H1 (cell line): Measurements from ENCODE around the gene ASAH2B. TPM values are rescaled to one million over a fixed set of nuclear protein-coding genes. Genes with fewer than 3 reads are reported as not detected.
"Not testable (repeated sequence)": the region's sequence is repeated elsewhere in the genome, so short reads cannot be mapped to it uniquely, and the experiment has no call there.

Experiments used
- CTCF ChIA-PET: fragments of 300-600 bp; sonication (Branson Sonifier 250); formaldehyde crosslinking; loops from one replicate; lab custom pipeline; 2021; ENCODE audit not compliant: partially characterized antibody; lab: Charles Lee
- POLR2A ChIA-PET: fragments of 300-600 bp; sonication (Branson Sonifier 250); formaldehyde crosslinking; loops from one replicate; lab custom pipeline; 2021; ENCODE audit warnings: inconsistent platforms; ENCODE audit not compliant: partially characterized antibody; lab: Charles Lee
- DNase-seq, 2 experiments: peaks; one replicate each; pipeline versions ENCODE4 v3.0.0 to v3.0.0-alpha.2; 2010 to 2022; ENCODE audit warnings: low spot score in 2 of 2, low read depth in 1 of 2, mixed read lengths in 1 of 2
- FAIRE-seq: peaks from 2 replicates; lab custom pipeline; 2011; peaks lifted over from hg19 to GRCh38; lab: Jason Lieb, UNC
- H2AFZ ChIP-seq: 2 replicates; pipeline ENCODE4 v1.8.1; 2012; ENCODE audit warnings: low read length, inconsistent platforms
- H2AK5ac ChIP-seq: 2 replicates; pipeline ENCODE4 v1.6.1; 2013; ENCODE audit warnings: low read depth, low read length
- H2BK120ac ChIP-seq: replicated peaks from 2 replicates; pipeline ENCODE3; 2013; ENCODE audit warnings: low read depth, low read length, inconsistent platforms
- H2BK12ac ChIP-seq: 2 replicates; pipeline ENCODE4 v1.6.1; 2013; ENCODE audit warnings: low read depth, low read length
- H2BK15ac ChIP-seq: 2 replicates; pipeline ENCODE4 v1.6.1; 2013; ENCODE audit warnings: low read length
- H2BK20ac ChIP-seq: 2 replicates; pipeline ENCODE4 v1.6.1; 2013; ENCODE audit warnings: low read length
- H2BK5ac ChIP-seq: 2 replicates; pipeline ENCODE4 v1.6.1; 2013; ENCODE audit warnings: low read depth, low read length
- H3K14ac ChIP-seq: 2 replicates; pipeline ENCODE4 v1.6.1; 2013; ENCODE audit warnings: inconsistent platforms; ENCODE audit not compliant: insufficient read length
- H3K18ac ChIP-seq: 2 replicates; pipeline ENCODE4 v1.6.1; 2013; ENCODE audit warnings: low read length; ENCODE audit errors: extremely low read depth
- H3K23ac ChIP-seq: 2 replicates; pipeline ENCODE4 v1.6.1; 2013; ENCODE audit warnings: inconsistent platforms; ENCODE audit not compliant: insufficient read length
- H3K23me2 ChIP-seq: 2 replicates; pipeline ENCODE4 v1.6.1; 2013; ENCODE audit warnings: low read depth, low read length
- H3K27ac ChIP-seq: 2 replicates; pipeline ENCODE4 v1.6.1; 2011; ENCODE audit warnings: low read depth, low read length, inconsistent platforms
- H3K27me3 ChIP-seq, 4 experiments: replicated peaks in 1 of 4; 1 replicate in 1 of 4; 2 replicates in 3 of 4; pipeline versions ENCODE4 v1.6.1 to v1.8.1; 2011 to 2013; ENCODE audit warnings: low read length in 3 of 4, mild to moderate bottlenecking in 3 of 4, inconsistent platforms in 2 of 4, mixed read lengths in 2 of 4, moderate library complexity in 1 of 4; ENCODE audit not compliant: control insufficient read depth in 3 of 4, insufficient read depth in 3 of 4; ENCODE audit errors: extremely low read depth in 1 of 4
- H3K36me3 ChIP-seq, 4 experiments: 2 replicates each; pipeline versions ENCODE4 v1.6.1 to v1.8.1; 2011 to 2013; ENCODE audit warnings: mild to moderate bottlenecking in 4 of 4, low read length in 3 of 4, moderate library complexity in 2 of 4, control low read depth in 1 of 4, inconsistent platforms in 1 of 4; ENCODE audit not compliant: insufficient read depth in 4 of 4, control insufficient read depth in 2 of 4
- H3K4ac ChIP-seq: replicated peaks from 2 replicates; pipeline ENCODE3; 2013; ENCODE audit warnings: low read length, low read depth, mixed read lengths, inconsistent platforms; ENCODE audit not compliant: insufficient read length
- H3K4me1 ChIP-seq, 4 experiments: replicated peaks in 1 of 4; 1 replicate in 1 of 4; 2 replicates in 3 of 4; pipeline versions ENCODE4 v1.6.1 to v1.8.1; 2011 to 2013; ENCODE audit warnings: low read length in 3 of 4, inconsistent platforms in 2 of 4, mixed read lengths in 1 of 4; ENCODE audit not compliant: insufficient read depth in 4 of 4, control insufficient read depth in 3 of 4
- H3K4me2 ChIP-seq, 2 experiments: 2 replicates each; pipeline versions ENCODE4 v1.6.1 to v1.8.1; 2011 to 2013; ENCODE audit warnings: low read depth in 2 of 2, low read length in 2 of 2, control low read depth in 1 of 2, inconsistent platforms in 1 of 2, mild to moderate bottlenecking in 1 of 2; ENCODE audit not compliant: insufficient read depth in 1 of 2
- H3K4me3 ChIP-seq, 4 experiments: fragments of 200-600, 300-600 bp in 1 of 4; sonication (generic), shearing (Covaris generic), sonication (Bioruptor Twin) in 1 of 4; 2 replicates each; pipeline versions ENCODE4 v1.5.1 to v1.8.1; 2011 to 2016; ENCODE audit warnings: low read length in 4 of 4, low read depth in 3 of 4, control low read depth in 2 of 4, inconsistent platforms in 2 of 4, mild to moderate bottlenecking in 2 of 4, mixed read lengths in 1 of 4, moderate library complexity in 1 of 4; ENCODE audit not compliant: insufficient read depth in 2 of 4; ENCODE audit errors: extremely low read depth in 1 of 4
- H3K56ac ChIP-seq: replicated peaks from 2 replicates; pipeline ENCODE3; 2013; ENCODE audit warnings: low read depth, mild to moderate bottlenecking, mixed read lengths, low read length, inconsistent platforms; ENCODE audit not compliant: insufficient read length
- H3K79me1 ChIP-seq: 2 replicates; pipeline ENCODE4 v1.6.1; 2013; ENCODE audit warnings: low read depth, low read length, control low read depth
- H3K79me2 ChIP-seq, 2 experiments: 2 replicates each; pipeline versions ENCODE4 v1.6.1 to v1.8.1; 2012 to 2013; ENCODE audit warnings: low read length in 2 of 2, mild to moderate bottlenecking in 2 of 2, inconsistent platforms in 1 of 2; ENCODE audit not compliant: insufficient read depth in 2 of 2, control insufficient read depth in 1 of 2
- H3K9ac ChIP-seq, 4 experiments: replicated peaks in 1 of 4; 1 replicate in 1 of 4; 2 replicates in 3 of 4; pipeline versions ENCODE4 v1.6.1 to v1.8.1; 2011 to 2013; ENCODE audit warnings: low read depth in 3 of 4, low read length in 3 of 4, control low read depth in 2 of 4, mild to moderate bottlenecking in 2 of 4, moderate library complexity in 2 of 4, inconsistent platforms in 1 of 4; ENCODE audit errors: extremely low read depth in 1 of 4
- H3K9me3 ChIP-seq, 2 experiments: 2 replicates each; pipeline versions ENCODE4 v1.6.1 to v1.8.1; 2012 to 2013; ENCODE audit warnings: mild to moderate bottlenecking in 2 of 2, moderate library complexity in 2 of 2, control low read depth in 1 of 2, inconsistent platforms in 1 of 2, low read depth in 1 of 2, low read length in 1 of 2, mixed read lengths in 1 of 2; ENCODE audit not compliant: insufficient read depth in 2 of 2
- H4K20me1 ChIP-seq, 2 experiments: replicated peaks in 1 of 2; 2 replicates each; pipeline versions ENCODE3 to v1.8.1; 2011 to 2013; ENCODE audit warnings: inconsistent platforms in 2 of 2, low read length in 2 of 2, mild to moderate bottlenecking in 1 of 2; ENCODE audit not compliant: insufficient read depth in 2 of 2, control insufficient read depth in 1 of 2
- H4K5ac ChIP-seq: 2 replicates; pipeline ENCODE4 v1.6.1; 2013; ENCODE audit warnings: low read length, low read depth, mixed read lengths, inconsistent platforms; ENCODE audit not compliant: insufficient read length
- H4K8ac ChIP-seq: 2 replicates; pipeline ENCODE4 v1.8.0; 2013; ENCODE audit warnings: mild to moderate bottlenecking, moderate library complexity, low read length, inconsistent platforms; ENCODE audit not compliant: insufficient read depth; ENCODE audit errors: extremely low read depth
- H4K91ac ChIP-seq: replicated peaks from 2 replicates; pipeline ENCODE3; 2013; ENCODE audit warnings: low read length, mixed read lengths, inconsistent platforms; ENCODE audit not compliant: insufficient read length
- WGBS, 2 experiments: shearing (Covaris generic) in 1 of 2; methylation state at CpG; one replicate each; pipeline versions ENCODE4 v1.1.6 to v1.1.7; 2013 to 2015; ENCODE audit warnings: low lambda C conversion rate in 2 of 2, mixed read lengths in 2 of 2, inconsistent platforms in 1 of 2, low coverage in 1 of 2, missing lambda C conversion rate in 1 of 2; ENCODE audit not compliant: insufficient replicate concordance in 2 of 2, insufficient coverage in 1 of 2, insufficient read length in 1 of 2; ENCODE audit errors: extremely low coverage in 1 of 2, missing lambda C conversion rate in 1 of 2; 5-methylcytosine and 5-hydroxymethylcytosine counted together
- polyA plus RNA-seq, 7 experiments: library from polyadenylated mRNA; depleted of rRNA in 3 of 7; stranded (reverse) in 5 of 7; unstranded in 2 of 7; fragments of >200 nt in 5 of 7; fragments of 200-250 nt in 2 of 7; gene quantifications; 1 replicate in 5 of 7; 2 replicates in 1 of 7; 4 replicates in 1 of 7; pipeline versions ENCODE4 v1.2.1 to v1.2.3, GENCODE V29; 2011 to 2013; ENCODE audit warnings: missing spikeins in 2 of 7, mixed read lengths in 2 of 7
- total RNA-seq: library from RNA; stranded (reverse); fragmentation: NEBNext Ultra II Directional; extraction: Animal tissue kit (Norgen Biotek cat#: 25700); gene quantifications from 2 replicates; pipeline ENCODE4 v1.2.1, GENCODE V29; 2021

The ASAH2B gene
- total and polyA plus RNA-seq, 2 of the 8 experiments (the other 6 are each of a cell fraction or from before 2014, with no cell fraction given): 3.6 to 4.7 TPM

GRCh38 chr10:50780036-50780435, 40.3 kb downstream of the ASAH2B start:
- FAIRE-seq: not testable (repeated sequence)
- 89% methylated on average over 1 of the region's 1 CpG; no CpG with 5 or more reads in 1 of the 2 experiments for WGBS, 2 experiments

DNA sequence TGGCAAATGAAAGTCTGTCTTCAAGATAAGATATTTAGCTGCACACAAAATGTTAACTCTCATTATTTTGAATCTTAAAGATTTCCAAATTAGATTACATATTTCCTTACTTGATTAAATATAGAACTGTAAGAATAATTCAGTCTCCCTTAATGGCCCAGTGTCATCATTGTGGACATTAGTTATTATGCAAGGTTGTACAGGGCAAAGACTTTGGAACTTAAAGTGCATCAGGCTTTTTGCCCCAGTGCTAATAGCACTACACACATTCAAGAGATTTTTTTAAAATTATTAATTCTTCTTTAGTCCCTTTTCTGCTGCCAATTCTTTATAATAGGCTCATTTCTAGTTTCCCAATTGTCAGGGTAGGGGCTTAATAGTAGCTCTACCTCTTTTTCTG, 42.3 kb downstream of the ASAH2B start:
- H4K91ac ChIP-seq, H4K20me1 ChIP-seq, H4K8ac ChIP-seq, H2BK12ac ChIP-seq, H2BK120ac ChIP-seq, H4K5ac ChIP-seq, H3K27ac ChIP-seq, H3K36me3 ChIP-seq, H3K56ac ChIP-seq, DNase-seq, H3K4me3 ChIP-seq, H2AK5ac ChIP-seq, POLR2A ChIA-PET, H2AFZ ChIP-seq, H3K18ac ChIP-seq, FAIRE-seq, H3K79me1 ChIP-seq, H3K9me3 ChIP-seq, H2BK20ac ChIP-seq, H3K9ac ChIP-seq, H2BK5ac ChIP-seq, H3K4ac ChIP-seq, H3K4me1 ChIP-seq, H3K14ac ChIP-seq, H2BK15ac ChIP-seq, CTCF ChIA-PET, H3K27me3 ChIP-seq, H3K4me2 ChIP-seq, H3K23me2 ChIP-seq, H3K79me2 ChIP-seq, H3K23ac ChIP-seq: not testable (repeated sequence)

More at GRCh38 chr10:50780036-50780435, 40.3 kb downstream of the ASAH2B start:
- H3K36me3 ChIP-seq, H3K4me2 ChIP-seq, H2BK120ac ChIP-seq, H4K8ac ChIP-seq, H3K27me3 ChIP-seq, H3K4me1 ChIP-seq, H4K91ac ChIP-seq, H3K23ac ChIP-seq, H4K20me1 ChIP-seq, CTCF ChIA-PET, H3K79me1 ChIP-seq, H3K18ac ChIP-seq, H3K23me2 ChIP-seq, H3K56ac ChIP-seq, H2BK5ac ChIP-seq, H3K14ac ChIP-seq, DNase-seq, H3K79me2 ChIP-seq, H2BK15ac ChIP-seq, H4K5ac ChIP-seq, H2AK5ac ChIP-seq, H3K4ac ChIP-seq, H2BK20ac ChIP-seq, H3K4me3 ChIP-seq, H3K9me3 ChIP-seq, H2BK12ac ChIP-seq, H3K27ac ChIP-seq, H2AFZ ChIP-seq, H3K9ac ChIP-seq, POLR2A ChIA-PET: not testable (repeated sequence)
